B cell (primary cell): ENCODE data around the gene NTRK2. TPM values are rescaled to one million over a fixed set of nuclear protein-coding genes. Genes with fewer than 3 reads are reported as not detected.

ENCODE experiments used
- ATAC-seq: fragments of 200-7000 bp; cut with Tn5 transposase; one replicate; pipeline ENCODE4 v1.10.0; 2021; ENCODE audit warnings: low read depth, mild to moderate bottlenecking, moderate number of reproducible peaks, moderate library complexity
- CTCF ChIA-PET: fragments of 350-600 bp; sonication (Branson Sonifier 250); formaldehyde crosslinking; loops from one replicate; lab custom pipeline; 2021; ENCODE audit warnings: antibody characterized with exemption, inconsistent platforms; lab: Charles Lee
- POLR2A ChIA-PET: fragments of 350-600 bp; sonication (Branson Sonifier 250); formaldehyde crosslinking; loops from one replicate; lab custom pipeline; 2021; ENCODE audit warnings: antibody characterized with exemption; lab: Charles Lee
- DNase-seq: peaks from one replicate; pipeline ENCODE4 v3.0.0; 2013
- H2AFZ ChIP-seq: 2 replicates; pipeline ENCODE4 v1.6.1; 2012; ENCODE audit warnings: mild to moderate bottlenecking, low read depth, low read length; ENCODE audit not compliant: insufficient read depth, poor library complexity, severe bottlenecking
- H3K27ac ChIP-seq, 2 donors: 1 replicate in 1 of 2; 2 replicates in 1 of 2; pipeline ENCODE4 v1.5.1; 2012 to 2013; ENCODE audit warnings: low read length in 2 of 2, mild to moderate bottlenecking in 2 of 2, moderate library complexity in 1 of 2
- H3K27me3 ChIP-seq, 4 experiments: fragments of 200-600 bp in 1 of 4; sonication (generic) in 1 of 4; replicated peaks in 1 of 4; 1 replicate in 2 of 4; 2 replicates in 2 of 4; pipeline versions ENCODE4 v1.6.1 to v1.7.0; 2013 to 2016; ENCODE audit warnings: low read length in 3 of 4, mild to moderate bottlenecking in 2 of 4, mixed read lengths in 1 of 4, moderate library complexity in 1 of 4; ENCODE audit not compliant: insufficient read depth in 4 of 4, control insufficient read depth in 3 of 4; ENCODE audit errors: control extremely low read depth in 1 of 4
- H3K36me3 ChIP-seq, 2 experiments: replicated peaks in 1 of 2; 1 replicate in 1 of 2; 2 replicates in 1 of 2; pipeline versions ENCODE4 v1.6.1 to v1.7.1; 2013; ENCODE audit warnings: low read length in 1 of 2; ENCODE audit not compliant: insufficient read depth in 2 of 2, control insufficient read depth in 1 of 2; ENCODE audit errors: control extremely low read depth in 1 of 2, extremely low read depth in 1 of 2
- H3K4me1 ChIP-seq, 2 donors: fragments of 200-600 bp in 1 of 2; sonication (generic) in 1 of 2; 1 replicate in 1 of 2; 2 replicates in 1 of 2; pipeline versions ENCODE4 v1.5.1 to v1.6.1; 2013 to 2017; ENCODE audit warnings: low read length in 2 of 2; ENCODE audit not compliant: control insufficient read depth in 2 of 2, insufficient read depth in 2 of 2
- H3K4me2 ChIP-seq: replicated peaks from 2 replicates; pipeline ENCODE3; 2012; ENCODE audit warnings: mild to moderate bottlenecking, low read depth, low read length; ENCODE audit not compliant: poor library complexity, severe bottlenecking
- H3K4me3 ChIP-seq, 5 experiments: fragments of 200-600 bp in 1 of 5; sonication (generic) in 1 of 5; 1 replicate in 3 of 5; 2 replicates in 2 of 5; pipeline versions ENCODE4 v1.5.1 to v1.7.0; 2011 to 2016; ENCODE audit warnings: low read length in 4 of 5, mild to moderate bottlenecking in 4 of 5, low read depth in 2 of 5, control low read depth in 1 of 5, moderate library complexity in 1 of 5; ENCODE audit not compliant: insufficient read depth in 1 of 5; ENCODE audit errors: control extremely low read depth in 1 of 5, extremely low read depth in 1 of 5
- H3K79me2 ChIP-seq: fragments of 200-600 bp; sonication (generic); one replicate; pipeline ENCODE4 v1.6.0; 2016; ENCODE audit warnings: low read length; ENCODE audit not compliant: control insufficient read depth, insufficient read depth
- H3K9ac ChIP-seq: fragments of 200-600 bp; sonication (generic); 2 replicates; pipeline ENCODE4 v1.6.1; 2017; ENCODE audit warnings: mild to moderate bottlenecking, low read length, moderate library complexity
- H3K9me3 ChIP-seq, 3 donors: one replicate each; pipeline versions ENCODE4 v1.6.1 to v1.7.1; 2013; ENCODE audit warnings: low read length in 2 of 3; ENCODE audit not compliant: control insufficient read depth in 2 of 3, insufficient read depth in 1 of 3; ENCODE audit errors: control extremely low read depth in 1 of 3
- H4K20me1 ChIP-seq: 2 replicates; pipeline ENCODE4 v1.6.0; 2012; ENCODE audit warnings: mild to moderate bottlenecking, low read length; ENCODE audit not compliant: insufficient read depth, control insufficient read depth, poor library complexity, severe bottlenecking
- H3K27ac Mint-ChIP-seq: one replicate; pipeline ENCODE4 v1.8.0; 2021; ENCODE audit warnings: mixed read lengths
- H3K27me3 Mint-ChIP-seq: one replicate; pipeline ENCODE4 v1.8.0; 2021; ENCODE audit warnings: mixed read lengths
- H3K4me1 Mint-ChIP-seq: one replicate; pipeline ENCODE4 v1.8.0; 2021; ENCODE audit warnings: mixed read lengths
- H3K4me3 Mint-ChIP-seq: one replicate; pipeline ENCODE4 v1.8.0; 2021; ENCODE audit warnings: mixed read lengths
- H3K9me3 Mint-ChIP-seq: one replicate; pipeline ENCODE4 v1.8.0; 2022; ENCODE audit warnings: mixed read lengths; ENCODE audit not compliant: insufficient read depth
- EZH2 ChIP-seq: IDR thresholded peaks from 2 replicates; pipeline ENCODE4 v1.6.1; 2012; ENCODE audit warnings: borderline replicate concordance, low read depth, mild to moderate bottlenecking, moderate library complexity, low read length; ENCODE audit not compliant: insufficient read depth, poor library complexity, severe bottlenecking
- WGBS: methylation state at CpG from one replicate; pipeline ENCODE4 v1.1.5; 2013; ENCODE audit warnings: missing lambda C conversion rate; ENCODE audit not compliant: insufficient coverage; 5-methylcytosine and 5-hydroxymethylcytosine counted together
- intact Hi-C: fragments of 100-400 bp; cut with micrococcal nuclease; formaldehyde crosslinking; loops from one replicate; pipeline ENCODE4 v1.10.0; 2022
- polyA plus RNA-seq: library from polyadenylated mRNA; depleted of rRNA; stranded (reverse); fragments of >200 nt; gene quantifications from 2 replicates; pipeline ENCODE4 v1.2.3, GENCODE V29; 2012
- total RNA-seq, 2 donors: library from RNA; stranded (reverse); fragments of 120-200 nt in 1 of 2; gene quantifications; 1 replicate in 1 of 2; 2 replicates in 1 of 2; pipeline versions ENCODE4 v1.2.3 to v1.2.4, GENCODE V29; 2013 to 2022
- TF ChIP-seq, protein P1 (sequence below): fragments of 200-600 bp; IDR thresholded peaks from one replicate; pipeline ENCODE4 v1.8.0; 2022; ENCODE audit warnings: antibody characterized with exemption, mild to moderate bottlenecking

The NTRK2 gene
- total and polyA plus RNA-seq, 2 donors (not counting 1 experiment from before 2014, with no cell fraction given), result 0.03 to 0.10 TPM

DNA sequence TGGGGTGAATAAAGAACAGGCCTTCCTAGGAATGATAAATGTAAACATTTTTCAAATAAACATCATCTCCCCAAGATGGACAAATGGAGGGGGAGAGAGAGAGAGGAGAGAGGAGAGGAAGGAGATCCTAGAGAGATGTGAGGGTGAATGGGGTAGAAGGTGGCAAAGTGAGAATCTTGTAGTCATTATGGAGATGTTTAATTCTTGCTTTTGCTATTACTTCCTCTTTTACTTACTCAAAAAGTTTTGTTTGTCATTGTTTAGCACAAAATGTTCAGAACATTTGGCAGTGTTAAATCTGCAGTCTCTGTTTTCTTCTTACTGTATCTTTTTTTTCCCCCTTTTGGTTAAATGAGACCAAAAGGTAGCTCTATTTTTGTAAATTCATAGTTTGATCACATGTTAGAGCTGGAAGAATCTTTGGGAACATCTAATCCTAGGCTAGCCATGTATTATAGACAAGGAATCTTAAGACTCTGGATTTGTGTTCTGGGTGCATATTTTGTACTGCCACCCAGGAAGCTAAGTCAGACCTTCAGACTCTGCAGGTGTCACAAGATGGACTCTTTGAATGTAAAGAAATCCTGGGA, 266.1 kb downstream of the NTRK2 start:
- H3K36me3 ChIP-seq, result no peaks in the 10 kb centered on the region
- H3K9ac ChIP-seq, result no peak overlapping the region
- no peaks in the 10 kb centered on the region for H3K79me2 ChIP-seq
- intact Hi-C loops, result no loop called here
- H3K9me3 Mint-ChIP-seq, result no peaks in the 10 kb centered on the region
- ATAC-seq (no peak), DNase-seq (no peak)
- H3K27ac Mint-ChIP-seq, result no peak overlapping the region
- no peaks in the 10 kb centered on the region for H3K27me3 ChIP-seq
- no peaks in the 10 kb centered on the region for H3K4me1 ChIP-seq
- H3K27ac ChIP-seq, result no peak overlapping the region
- no peak overlapping the region for H3K4me3 ChIP-seq
- H3K4me1 Mint-ChIP-seq, result no peaks in the 10 kb centered on the region
- TF ChIP-seq, protein P1, sequence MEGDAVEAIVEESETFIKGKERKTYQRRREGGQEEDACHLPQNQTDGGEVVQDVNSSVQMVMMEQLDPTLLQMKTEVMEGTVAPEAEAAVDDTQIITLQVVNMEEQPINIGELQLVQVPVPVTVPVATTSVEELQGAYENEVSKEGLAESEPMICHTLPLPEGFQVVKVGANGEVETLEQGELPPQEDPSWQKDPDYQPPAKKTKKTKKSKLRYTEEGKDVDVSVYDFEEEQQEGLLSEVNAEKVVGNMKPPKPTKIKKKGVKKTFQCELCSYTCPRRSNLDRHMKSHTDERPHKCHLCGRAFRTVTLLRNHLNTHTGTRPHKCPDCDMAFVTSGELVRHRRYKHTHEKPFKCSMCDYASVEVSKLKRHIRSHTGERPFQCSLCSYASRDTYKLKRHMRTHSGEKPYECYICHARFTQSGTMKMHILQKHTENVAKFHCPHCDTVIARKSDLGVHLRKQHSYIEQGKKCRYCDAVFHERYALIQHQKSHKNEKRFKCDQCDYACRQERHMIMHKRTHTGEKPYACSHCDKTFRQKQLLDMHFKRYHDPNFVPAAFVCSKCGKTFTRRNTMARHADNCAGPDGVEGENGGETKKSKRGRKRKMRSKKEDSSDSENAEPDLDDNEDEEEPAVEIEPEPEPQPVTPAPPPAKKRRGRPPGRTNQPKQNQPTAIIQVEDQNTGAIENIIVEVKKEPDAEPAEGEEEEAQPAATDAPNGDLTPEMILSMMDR, result no peak
- no peak for TF ChIP-seq EZH2
- POLR2A ChIA-PET, result no interaction called here
- no peak overlapping the region for H3K4me2 ChIP-seq
- CTCF ChIA-PET, result no interaction called here
- H2AFZ ChIP-seq, result no peak overlapping the region
- no peak overlapping the region for H3K4me3 Mint-ChIP-seq
- H4K20me1 ChIP-seq, result no peaks in the 10 kb centered on the region
- no peaks in the 10 kb centered on the region for H3K9me3 ChIP-seq
- H3K27me3 Mint-ChIP-seq, result no peaks in the 10 kb centered on the region

GRCh38 chr9:84937180-84937579, 267.7 kb downstream of the NTRK2 start:
- ChIA-PET POLR2A (no interaction called here), CTCF (interaction anchor here (1.2 kb wide), 1 partner anchor 10 kb away, joined by 3 read pairs; no protein-coding TSS in a partner anchor)
- Histone ChIP-seq H3K79me2 (no peaks in the 10 kb centered on the region), H3K27me3 (no peaks in the 10 kb centered on the region), H4K20me1 (no peaks in the 10 kb centered on the region), H3K27ac (no peak overlapping the region), H3K9ac (no peak overlapping the region), H3K9me3 (no peaks in the 10 kb centered on the region), H3K4me2 (no peak overlapping the region), H3K36me3 (no peaks in the 10 kb centered on the region), H3K4me1 (no peaks in the 10 kb centered on the region), H3K4me3 (no peak overlapping the region), H2AFZ (no peak overlapping the region)
- H3K4me3 Mint-ChIP-seq, result no peak overlapping the region
- H3K27me3 Mint-ChIP-seq, result no peaks in the 10 kb centered on the region
- DNase-seq (no peak), ATAC-seq (no peak)
- 92% methylated on average over 2 of the region's 2 CpGs for WGBS
- no peak for TF ChIP-seq EZH2
- TF ChIP-seq, protein P1, result no peak
- H3K9me3 Mint-ChIP-seq, result no peaks in the 10 kb centered on the region
- no peaks in the 10 kb centered on the region for H3K4me1 Mint-ChIP-seq
- H3K27ac Mint-ChIP-seq, result no peak overlapping the region
- intact Hi-C loops, result no loop called here
